Measurements from ENCODE around the gene MACROD2. TPM values are rescaled to one million over a fixed set of nuclear protein-coding genes. Genes with fewer than 3 reads are reported as not detected.

Gene MACROD2
- total and polyA plus RNA-seq, 2 experiments from 2014 or later: 2.8 to 4.3 TPM

DNA sequence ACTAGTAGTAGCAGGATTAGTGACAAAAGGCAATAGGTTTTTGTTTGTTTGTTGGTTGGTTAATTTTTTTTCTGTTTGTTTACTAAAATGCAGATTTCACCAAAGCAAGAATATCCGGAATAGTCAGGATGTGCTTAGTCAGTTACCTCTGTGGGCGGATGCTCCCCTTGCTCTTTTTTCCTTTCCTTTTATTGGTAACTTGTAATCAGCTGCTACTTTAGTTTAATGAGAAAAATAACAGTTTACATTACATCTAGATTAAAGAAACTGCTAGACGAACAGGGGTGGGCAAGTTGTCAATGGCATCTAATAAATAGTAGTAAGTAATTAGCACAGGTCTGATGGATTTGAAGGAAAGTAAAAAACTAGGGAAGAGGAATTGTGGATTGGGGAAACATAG is 989.0 kb downstream of the MACROD2 start:
- H3F3A ChIP-seq (replicated peaks; ENCODE audit: low read depth): no peaks in the 10 kb centered on the region
- H4K20me1 ChIP-seq (replicated peaks; ENCODE audit: insufficient read depth): no peaks in the 10 kb centered on the region
- no peaks in the 10 kb centered on the region for H3K79me2 ChIP-seq (replicated peaks; ENCODE audit: insufficient read depth)
- no peak overlapping the region for H3K4me3 Mint-ChIP-seq
- H3K36me3 Mint-ChIP-seq (ENCODE audit: low read depth): peaks cover 27% of the 10 kb centered on the region
- H3K27ac Mint-ChIP-seq: no peak overlapping the region
- DNase-seq (ENCODE audit: low spot score): no peak
- no peak overlapping the region for H3K4me3 ChIP-seq
- peaks cover 5% of the 10 kb centered on the region for H3K9me2 ChIP-seq (ENCODE audit: insufficient read depth)
- no peaks in the 10 kb centered on the region for H3K4me1 Mint-ChIP-seq
- H3K9me3 Mint-ChIP-seq: peaks cover 40% of the 10 kb centered on the region
- H2AFZ ChIP-seq: no peak overlapping the region
- no peak overlapping the region for H3K27ac ChIP-seq (ENCODE audit: low read depth)
- no peaks in the 10 kb centered on the region for H3K27me3 ChIP-seq (ENCODE audit: insufficient read depth)
- TF ChIP-seq, protein P1, sequence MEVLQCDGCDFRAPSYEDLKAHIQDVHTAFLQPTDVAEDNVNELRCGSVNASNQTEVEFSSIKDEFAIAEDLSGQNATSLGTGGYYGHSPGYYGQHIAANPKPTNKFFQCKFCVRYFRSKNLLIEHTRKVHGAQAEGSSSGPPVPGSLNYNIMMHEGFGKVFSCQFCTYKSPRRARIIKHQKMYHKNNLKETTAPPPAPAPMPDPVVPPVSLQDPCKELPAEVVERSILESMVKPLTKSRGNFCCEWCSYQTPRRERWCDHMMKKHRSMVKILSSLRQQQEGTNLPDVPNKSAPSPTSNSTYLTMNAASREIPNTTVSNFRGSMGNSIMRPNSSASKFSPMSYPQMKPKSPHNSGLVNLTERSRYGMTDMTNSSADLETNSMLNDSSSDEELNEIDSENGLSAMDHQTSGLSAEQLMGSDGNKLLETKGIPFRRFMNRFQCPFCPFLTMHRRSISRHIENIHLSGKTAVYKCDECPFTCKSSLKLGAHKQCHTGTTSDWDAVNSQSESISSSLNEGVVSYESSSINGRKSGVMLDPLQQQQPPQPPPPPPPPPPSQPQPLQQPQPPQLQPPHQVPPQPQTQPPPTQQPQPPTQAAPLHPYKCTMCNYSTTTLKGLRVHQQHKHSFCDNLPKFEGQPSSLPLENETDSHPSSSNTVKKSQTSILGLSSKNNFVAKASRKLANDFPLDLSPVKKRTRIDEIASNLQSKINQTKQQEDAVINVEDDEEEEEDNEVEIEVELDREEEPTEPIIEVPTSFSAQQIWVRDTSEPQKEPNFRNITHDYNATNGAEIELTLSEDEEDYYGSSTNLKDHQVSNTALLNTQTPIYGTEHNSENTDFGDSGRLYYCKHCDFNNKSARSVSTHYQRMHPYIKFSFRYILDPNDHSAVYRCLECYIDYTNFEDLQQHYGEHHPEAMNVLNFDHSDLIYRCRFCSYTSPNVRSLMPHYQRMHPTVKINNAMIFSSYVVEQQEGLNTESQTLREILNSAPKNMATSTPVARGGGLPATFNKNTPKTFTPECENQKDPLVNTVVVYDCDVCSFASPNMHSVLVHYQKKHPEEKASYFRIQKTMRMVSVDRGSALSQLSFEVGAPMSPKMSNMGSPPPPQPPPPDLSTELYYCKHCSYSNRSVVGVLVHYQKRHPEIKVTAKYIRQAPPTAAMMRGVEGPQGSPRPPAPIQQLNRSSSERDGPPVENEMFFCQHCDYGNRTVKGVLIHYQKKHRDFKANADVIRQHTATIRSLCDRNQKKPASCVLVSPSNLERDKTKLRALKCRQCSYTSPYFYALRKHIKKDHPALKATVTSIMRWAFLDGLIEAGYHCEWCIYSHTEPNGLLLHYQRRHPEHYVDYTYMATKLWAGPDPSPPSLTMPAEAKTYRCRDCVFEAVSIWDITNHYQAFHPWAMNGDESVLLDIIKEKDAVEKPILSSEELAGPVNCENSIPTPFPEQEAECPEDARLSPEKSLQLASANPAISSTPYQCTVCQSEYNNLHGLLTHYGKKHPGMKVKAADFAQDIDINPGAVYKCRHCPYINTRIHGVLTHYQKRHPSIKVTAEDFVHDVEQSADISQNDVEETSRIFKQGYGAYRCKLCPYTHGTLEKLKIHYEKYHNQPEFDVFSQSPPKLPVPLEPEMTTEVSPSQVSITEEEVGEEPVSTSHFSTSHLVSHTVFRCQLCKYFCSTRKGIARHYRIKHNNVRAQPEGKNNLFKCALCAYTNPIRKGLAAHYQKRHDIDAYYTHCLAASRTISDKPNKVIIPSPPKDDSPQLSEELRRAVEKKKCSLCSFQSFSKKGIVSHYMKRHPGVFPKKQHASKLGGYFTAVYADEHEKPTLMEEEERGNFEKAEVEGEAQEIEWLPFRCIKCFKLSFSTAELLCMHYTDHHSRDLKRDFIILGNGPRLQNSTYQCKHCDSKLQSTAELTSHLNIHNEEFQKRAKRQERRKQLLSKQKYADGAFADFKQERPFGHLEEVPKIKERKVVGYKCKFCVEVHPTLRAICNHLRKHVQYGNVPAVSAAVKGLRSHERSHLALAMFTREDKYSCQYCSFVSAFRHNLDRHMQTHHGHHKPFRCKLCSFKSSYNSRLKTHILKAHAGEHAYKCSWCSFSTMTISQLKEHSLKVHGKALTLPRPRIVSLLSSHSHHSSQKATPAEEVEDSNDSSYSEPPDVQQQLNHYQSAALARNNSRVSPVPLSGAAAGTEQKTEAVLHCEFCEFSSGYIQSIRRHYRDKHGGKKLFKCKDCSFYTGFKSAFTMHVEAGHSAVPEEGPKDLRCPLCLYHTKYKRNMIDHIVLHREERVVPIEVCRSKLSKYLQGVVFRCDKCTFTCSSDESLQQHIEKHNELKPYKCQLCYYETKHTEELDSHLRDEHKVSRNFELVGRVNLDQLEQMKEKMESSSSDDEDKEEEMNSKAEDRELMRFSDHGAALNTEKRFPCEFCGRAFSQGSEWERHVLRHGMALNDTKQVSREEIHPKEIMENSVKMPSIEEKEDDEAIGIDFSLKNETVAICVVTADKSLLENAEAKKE (CRISPR knock-in tag; IDR thresholded peaks at IDR 0.05): no peak
- TF ChIP-seq ZNF331 (CRISPR knock-in tag; IDR thresholded peaks at IDR 0.05; ENCODE audit: low read depth) (no peak), NANOG (IDR thresholded peaks at IDR 0.05; ENCODE audit: borderline replicate concordance) (no peak), POLR2AphosphoS5 (IDR thresholded peaks at IDR 0.05; ENCODE audit: low read depth) (no peak), EZH2 (IDR thresholded peaks at IDR 0.05; ENCODE audit: low read depth, unreplicated experiment) (no peak), EZH2phosphoT487 (IDR thresholded peaks at IDR 0.05; ENCODE audit: unreplicated experiment) (no peak), CREB1 (CRISPR knock-in tag; IDR thresholded peaks at IDR 0.05; ENCODE audit: low read depth) (no peak), ZNF114 (CRISPR knock-in tag; IDR thresholded peaks at IDR 0.05) (no peak), JUNB (IDR thresholded peaks at IDR 0.05; ENCODE audit: unreplicated experiment) (no peak), STAT1 (IDR thresholded peaks at IDR 0.05; ENCODE audit: unreplicated experiment) (no peak)
- TF ChIP-seq, protein P2, sequence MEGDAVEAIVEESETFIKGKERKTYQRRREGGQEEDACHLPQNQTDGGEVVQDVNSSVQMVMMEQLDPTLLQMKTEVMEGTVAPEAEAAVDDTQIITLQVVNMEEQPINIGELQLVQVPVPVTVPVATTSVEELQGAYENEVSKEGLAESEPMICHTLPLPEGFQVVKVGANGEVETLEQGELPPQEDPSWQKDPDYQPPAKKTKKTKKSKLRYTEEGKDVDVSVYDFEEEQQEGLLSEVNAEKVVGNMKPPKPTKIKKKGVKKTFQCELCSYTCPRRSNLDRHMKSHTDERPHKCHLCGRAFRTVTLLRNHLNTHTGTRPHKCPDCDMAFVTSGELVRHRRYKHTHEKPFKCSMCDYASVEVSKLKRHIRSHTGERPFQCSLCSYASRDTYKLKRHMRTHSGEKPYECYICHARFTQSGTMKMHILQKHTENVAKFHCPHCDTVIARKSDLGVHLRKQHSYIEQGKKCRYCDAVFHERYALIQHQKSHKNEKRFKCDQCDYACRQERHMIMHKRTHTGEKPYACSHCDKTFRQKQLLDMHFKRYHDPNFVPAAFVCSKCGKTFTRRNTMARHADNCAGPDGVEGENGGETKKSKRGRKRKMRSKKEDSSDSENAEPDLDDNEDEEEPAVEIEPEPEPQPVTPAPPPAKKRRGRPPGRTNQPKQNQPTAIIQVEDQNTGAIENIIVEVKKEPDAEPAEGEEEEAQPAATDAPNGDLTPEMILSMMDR (conservative IDR thresholded peaks at IDR 0.05; ENCODE audit: low read depth in 2 of 2): no peak
- TF ChIP-seq, protein P3, sequence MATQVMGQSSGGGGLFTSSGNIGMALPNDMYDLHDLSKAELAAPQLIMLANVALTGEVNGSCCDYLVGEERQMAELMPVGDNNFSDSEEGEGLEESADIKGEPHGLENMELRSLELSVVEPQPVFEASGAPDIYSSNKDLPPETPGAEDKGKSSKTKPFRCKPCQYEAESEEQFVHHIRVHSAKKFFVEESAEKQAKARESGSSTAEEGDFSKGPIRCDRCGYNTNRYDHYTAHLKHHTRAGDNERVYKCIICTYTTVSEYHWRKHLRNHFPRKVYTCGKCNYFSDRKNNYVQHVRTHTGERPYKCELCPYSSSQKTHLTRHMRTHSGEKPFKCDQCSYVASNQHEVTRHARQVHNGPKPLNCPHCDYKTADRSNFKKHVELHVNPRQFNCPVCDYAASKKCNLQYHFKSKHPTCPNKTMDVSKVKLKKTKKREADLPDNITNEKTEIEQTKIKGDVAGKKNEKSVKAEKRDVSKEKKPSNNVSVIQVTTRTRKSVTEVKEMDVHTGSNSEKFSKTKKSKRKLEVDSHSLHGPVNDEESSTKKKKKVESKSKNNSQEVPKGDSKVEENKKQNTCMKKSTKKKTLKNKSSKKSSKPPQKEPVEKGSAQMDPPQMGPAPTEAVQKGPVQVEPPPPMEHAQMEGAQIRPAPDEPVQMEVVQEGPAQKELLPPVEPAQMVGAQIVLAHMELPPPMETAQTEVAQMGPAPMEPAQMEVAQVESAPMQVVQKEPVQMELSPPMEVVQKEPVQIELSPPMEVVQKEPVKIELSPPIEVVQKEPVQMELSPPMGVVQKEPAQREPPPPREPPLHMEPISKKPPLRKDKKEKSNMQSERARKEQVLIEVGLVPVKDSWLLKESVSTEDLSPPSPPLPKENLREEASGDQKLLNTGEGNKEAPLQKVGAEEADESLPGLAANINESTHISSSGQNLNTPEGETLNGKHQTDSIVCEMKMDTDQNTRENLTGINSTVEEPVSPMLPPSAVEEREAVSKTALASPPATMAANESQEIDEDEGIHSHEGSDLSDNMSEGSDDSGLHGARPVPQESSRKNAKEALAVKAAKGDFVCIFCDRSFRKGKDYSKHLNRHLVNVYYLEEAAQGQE (IDR thresholded peaks at IDR 0.05; ENCODE audit: unreplicated experiment): no peak
- TF ChIP-seq, protein P4, sequence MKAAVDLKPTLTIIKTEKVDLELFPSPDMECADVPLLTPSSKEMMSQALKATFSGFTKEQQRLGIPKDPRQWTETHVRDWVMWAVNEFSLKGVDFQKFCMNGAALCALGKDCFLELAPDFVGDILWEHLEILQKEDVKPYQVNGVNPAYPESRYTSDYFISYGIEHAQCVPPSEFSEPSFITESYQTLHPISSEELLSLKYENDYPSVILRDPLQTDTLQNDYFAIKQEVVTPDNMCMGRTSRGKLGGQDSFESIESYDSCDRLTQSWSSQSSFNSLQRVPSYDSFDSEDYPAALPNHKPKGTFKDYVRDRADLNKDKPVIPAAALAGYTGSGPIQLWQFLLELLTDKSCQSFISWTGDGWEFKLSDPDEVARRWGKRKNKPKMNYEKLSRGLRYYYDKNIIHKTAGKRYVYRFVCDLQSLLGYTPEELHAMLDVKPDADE (IDR thresholded peaks at IDR 0.05): no peak
- H3K4me2 ChIP-seq: no peak overlapping the region
- H3K27me3 Mint-ChIP-seq (ENCODE audit: insufficient read depth, low read depth, poor library complexity): peaks cover 2% of the 10 kb centered on the region
- ATAC-seq: no peak
- H3K36me3 ChIP-seq (ENCODE audit: insufficient read depth): no peaks in the 10 kb centered on the region
- H3K4me1 ChIP-seq (ENCODE audit: insufficient read depth): no peaks in the 10 kb centered on the region

Data from GM23338 (cell line).